ENCODE data around the gene NLRX1. TPM values are rescaled to one million over a fixed set of nuclear protein-coding genes. Genes with fewer than 3 reads are reported as not detected.

The NLRX1 gene
- total and polyA plus RNA-seq, 2 donors (not counting 1 experiment from before 2014, with no cell fraction given): 6.6 to 21.3 TPM

GRCh38 chr11:119152043-119152442, 16.5 kb upstream of the NLRX1 start:
- H3K36me3 ChIP-seq (ENCODE audit: control insufficient read depth, insufficient read depth, low read length): no peaks in the 10 kb centered on the region
- no peak overlapping the region for H3K4me3 ChIP-seq (replicated peaks in 1 of 4; ENCODE audit: control extremely low read depth in 1 of 4, insufficient read depth in 1 of 4, low read depth in 3 of 4, low read length in 4 of 4)
- no peak for DNase-seq (ENCODE audit: low read depth in 2 of 2)
- TF ChIP-seq CTCF (conservative IDR thresholded peaks at IDR 0.05 in 1 of 2, IDR thresholded peaks at IDR 0.05 in 1 of 2; ENCODE audit: low read depth in 1 of 2, low read length in 2 of 2) (no peak), EZH2 (IDR thresholded peaks at IDR 0.05; ENCODE audit: low read length, missing control alignments) (no peak)
- no peaks in the 10 kb centered on the region for H3K4me1 ChIP-seq (ENCODE audit: control insufficient read depth, extremely low read depth, insufficient read depth, low read length)
- no peak overlapping the region for H3K4me2 ChIP-seq (ENCODE audit: extremely low read depth, insufficient read depth, low read length)
- H2AFZ ChIP-seq (ENCODE audit: low read length): no peak overlapping the region
- H4K20me1 ChIP-seq (ENCODE audit: control insufficient read depth, extremely low read depth, insufficient read depth, low read length): no peaks in the 10 kb centered on the region
- no peak overlapping the region for H3K27ac ChIP-seq (ENCODE audit: insufficient read depth, low read length)
- no peaks in the 10 kb centered on the region for H3K79me2 ChIP-seq (ENCODE audit: control insufficient read depth, insufficient read depth, low read length)
- no peaks in the 10 kb centered on the region for H3K9me3 ChIP-seq (ENCODE audit: control insufficient read depth, insufficient read depth, low read depth, low read length)
- H3K9ac ChIP-seq (ENCODE audit: insufficient read depth, low read length): no peak overlapping the region
- peaks cover 29% of the 10 kb centered on the region for H3K27me3 ChIP-seq (ENCODE audit: control insufficient read depth, insufficient read depth, low read length)

DNA sequence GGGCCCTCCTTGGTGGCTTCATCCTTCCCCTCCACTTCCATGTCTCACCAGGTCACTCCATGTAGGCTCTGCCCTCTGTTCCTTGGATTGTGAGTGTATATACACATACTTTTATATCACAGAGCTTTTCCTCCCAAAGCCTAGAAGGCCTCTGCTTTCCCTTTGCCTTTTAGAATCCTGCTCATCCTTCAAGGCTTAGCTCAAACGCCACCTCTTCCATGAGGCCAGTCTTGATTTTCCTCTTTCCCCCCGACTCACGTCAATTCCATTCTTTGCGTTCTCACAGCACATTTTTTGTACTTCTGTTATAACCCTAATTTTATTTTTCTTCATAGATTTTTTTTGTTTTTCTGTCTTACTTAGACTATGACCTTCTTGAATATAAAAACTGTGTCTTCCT, 15.9 kb upstream of the NLRX1 start:
- H4K20me1 ChIP-seq (ENCODE audit: control insufficient read depth, extremely low read depth, insufficient read depth, low read length): no peaks in the 10 kb centered on the region
- H3K4me1 ChIP-seq (ENCODE audit: control insufficient read depth, extremely low read depth, insufficient read depth, low read length): no peaks in the 10 kb centered on the region

GRCh38 chr11:119153049-119153818, 15.3 kb upstream of the NLRX1 start:
- Histone ChIP-seq H3K79me2 (ENCODE audit: control insufficient read depth, insufficient read depth, low read length) (no peaks in the 10 kb centered on the region), H3K4me2 (ENCODE audit: extremely low read depth, insufficient read depth, low read length) (no peak overlapping the region), H2AFZ (ENCODE audit: low read length) (no peak overlapping the region), H4K20me1 (ENCODE audit: control insufficient read depth, extremely low read depth, insufficient read depth, low read length) (no peaks in the 10 kb centered on the region), H3K27ac (ENCODE audit: insufficient read depth, low read length) (no peak overlapping the region), H3K9ac (ENCODE audit: insufficient read depth, low read length) (no peak overlapping the region), H3K4me1 (ENCODE audit: control insufficient read depth, extremely low read depth, insufficient read depth, low read length) (no peaks in the 10 kb centered on the region), H3K27me3 (ENCODE audit: control insufficient read depth, insufficient read depth, low read length) (peaks cover 21% of the 10 kb centered on the region), H3K4me3 (replicated peaks in 1 of 4; ENCODE audit: control extremely low read depth in 1 of 4, insufficient read depth in 1 of 4, low read depth in 3 of 4, low read length in 4 of 4) (no peak overlapping the region), H3K9me3 (ENCODE audit: control insufficient read depth, insufficient read depth, low read depth, low read length) (no peaks in the 10 kb centered on the region), H3K36me3 (ENCODE audit: control insufficient read depth, insufficient read depth, low read length) (no peaks in the 10 kb centered on the region)
- DNase-seq (ENCODE audit: low read depth in 2 of 2): no peak
- TF ChIP-seq EZH2 (IDR thresholded peaks at IDR 0.05; ENCODE audit: low read length, missing control alignments): no peak
- TF ChIP-seq CTCF (conservative IDR thresholded peaks at IDR 0.05 in 1 of 2, IDR thresholded peaks at IDR 0.05 in 1 of 2; ENCODE audit: low read depth in 1 of 2, low read length in 2 of 2): peak in 1 of 2 donors; percentile 14

More for the DNA sequence above, 15.9 kb upstream of the NLRX1 start:
- no peak overlapping the region for H3K9ac ChIP-seq (ENCODE audit: insufficient read depth, low read length)
- H3K9me3 ChIP-seq (ENCODE audit: control insufficient read depth, insufficient read depth, low read depth, low read length): no peaks in the 10 kb centered on the region
- no peaks in the 10 kb centered on the region for H3K79me2 ChIP-seq (ENCODE audit: control insufficient read depth, insufficient read depth, low read length)
- no peak overlapping the region for H2AFZ ChIP-seq (ENCODE audit: low read length)
- no peak overlapping the region for H3K4me3 ChIP-seq (replicated peaks in 1 of 4; ENCODE audit: control extremely low read depth in 1 of 4, insufficient read depth in 1 of 4, low read depth in 3 of 4, low read length in 4 of 4)
- H3K27ac ChIP-seq (ENCODE audit: insufficient read depth, low read length): no peak overlapping the region
- peaks cover 26% of the 10 kb centered on the region for H3K27me3 ChIP-seq (ENCODE audit: control insufficient read depth, insufficient read depth, low read length)
- H3K4me2 ChIP-seq (ENCODE audit: extremely low read depth, insufficient read depth, low read length): no peak overlapping the region
- no peaks in the 10 kb centered on the region for H3K36me3 ChIP-seq (ENCODE audit: control insufficient read depth, insufficient read depth, low read length)
- no peak for TF ChIP-seq EZH2 (IDR thresholded peaks at IDR 0.05; ENCODE audit: low read length, missing control alignments)
- no peak for TF ChIP-seq CTCF (conservative IDR thresholded peaks at IDR 0.05 in 1 of 2, IDR thresholded peaks at IDR 0.05 in 1 of 2; ENCODE audit: low read depth in 1 of 2, low read length in 2 of 2)
- DNase-seq (ENCODE audit: low read depth in 2 of 2): no peak
